K562 (cell line): ENCODE results near the gene SLCO2B1. TPM values are rescaled to one million over a fixed set of nuclear protein-coding genes. Genes with fewer than 3 reads are reported as not detected.

Experiments
- FOS ChIP-seq: IDR thresholded peaks from 3 replicates; pipeline ENCODE4 v1.6.1; 2011; ENCODE audit not compliant: insufficient read length; ENCODE audit errors: extremely low read depth
- ID3 ChIP-seq, 2 experiments: fragments of 250-450 bp in 1 of 2; fragments of 450-650 bp in 1 of 2; sonication (Bioruptor Pico) in 1 of 2; IDR thresholded peaks; 2 replicates each; pipeline versions ENCODE4 v1.6.1 to v1.8.0; 2016 to 2021; ENCODE audit warnings: mild to moderate bottlenecking in 2 of 2, moderate library complexity in 2 of 2, missing compliant biosample characterization in 1 of 2, missing genetic modification characterization in 1 of 2
- KDM1A ChIP-seq, 2 experiments: fragments of 450-650 bp; IDR thresholded peaks; 2 replicates each; pipeline ENCODE4 v1.6.1; 2016; ENCODE audit warnings: mild to moderate bottlenecking in 2 of 2
- NFE2 ChIP-seq: IDR thresholded peaks from 2 replicates; pipeline ENCODE4 v1.6.1; 2014; ENCODE audit warnings: antibody characterized with exemption, low read depth
- PCBP2 ChIP-seq: fragments of 200-400 bp; formaldehyde crosslinking; IDR thresholded peaks from 2 replicates; pipeline ENCODE4 v1.6.1; 2018; ENCODE audit warnings: low read length, low read depth, mild to moderate bottlenecking, moderate library complexity; ENCODE audit not compliant: poor library complexity, severe bottlenecking
- RCOR1 ChIP-seq, 2 experiments: IDR thresholded peaks; 2 replicates each; pipeline ENCODE4 v1.6.1; 2012; ENCODE audit warnings: low read depth in 2 of 2, low read length in 2 of 2, borderline replicate concordance in 1 of 2, improper control_type of control experiment in 1 of 2
- SPI1 ChIP-seq: IDR thresholded peaks from 2 replicates; pipeline ENCODE4 v1.6.1; 2011; ENCODE audit warnings: low read depth, low read length, control low read depth, borderline replicate concordance
- ZNF644 ChIP-seq: fragments of 200-800 bp; sonication (Bioruptor generic); IDR thresholded peaks from 2 replicates; pipeline ENCODE4 v1.6.1; 2016; ENCODE audit warnings: low read depth, missing genetic modification characterization, missing compliant biosample characterization
- polyA plus RNA-seq, 8 experiments: library from polyadenylated mRNA; depleted of rRNA in 4 of 8; stranded (reverse) in 5 of 8; unstranded in 3 of 8; fragments of >200 nt; fragmentation: Nextera tagmentation in 2 of 8; fragmentation: Illumina TruSeq in 1 of 8; extraction: Ambion mirVana in 2 of 8; extraction: Trizol in 1 of 8; gene quantifications; 2 replicates each; pipeline versions ENCODE4 v1.2.1 to v1.2.3, GENCODE V29; 2011 to 2014; ENCODE audit warnings: inconsistent platforms in 1 of 8, missing spikeins in 1 of 8
- total RNA-seq, 7 experiments: library from RNA; depleted of rRNA in 6 of 7; stranded (reverse); fragments of >200 nt in 6 of 7; fragmentation: Illumina TruSeq in 2 of 7; extraction: Trizol in 2 of 7; gene quantifications; 2 replicates each; pipeline versions ENCODE4 v1.2.1 to v1.2.3, GENCODE V29; 2011 to 2021; ENCODE audit warnings: low replicate concordance in 1 of 7

SLCO2B1 gene
- total and polyA plus RNA-seq, 9 of the 15 experiments (the other 6 are each of a cell fraction or from before 2014, with no cell fraction given), result 0.70 to 14.7 (median 7.6) TPM

- TF ChIP-seq FOS (no peak), RCOR1 (IDR thresholded peaks at IDR 0.05; ENCODE audit: borderline replicate concordance in 1 of 2, low read depth in 2 of 2, low read length in 2 of 2) (no peak), NFE2 (no peak), SPI1 (no peak), PCBP2 (no peak), KDM1A (IDR thresholded peaks at IDR 0.05) (no peak), ZNF644 (tag) (no peak), ID3 (CRISPR knock-in tag; IDR thresholded peaks at IDR 0.05) (no peak), ID3 (tag; IDR thresholded peaks at IDR 0.05) (no peak)
Measured at GRCh38 chr11:75204012-75204674, 53.2 kb downstream of the SLCO2B1 start (continued).
